Nephron progenitor cell (in vitro differentiated cells): ENCODE measurements around the gene CRABP1.

Source experiments
- DNase-seq: peaks from one replicate; pipeline ENCODE4 v3.0.0; 2021
- H3K27ac Mint-ChIP-seq: 2 replicates; pipeline ENCODE4 v1.8.0; 2021; ENCODE audit warnings: mild to moderate bottlenecking, moderate library complexity, mixed read lengths
- H3K27me3 Mint-ChIP-seq: 2 replicates; pipeline ENCODE4 v1.8.0; 2021; ENCODE audit warnings: mild to moderate bottlenecking, low read depth, mixed read lengths; ENCODE audit not compliant: poor library complexity
- H3K36me3 Mint-ChIP-seq: 2 replicates; pipeline ENCODE4 v1.8.0; 2021; ENCODE audit warnings: low read depth, mixed read lengths
- H3K4me1 Mint-ChIP-seq: 2 replicates; pipeline ENCODE4 v1.8.0; 2021; ENCODE audit warnings: mixed read lengths
- H3K4me3 Mint-ChIP-seq: 2 replicates; pipeline ENCODE4 v1.8.0; 2021; ENCODE audit warnings: mild to moderate bottlenecking, moderate library complexity, mixed read lengths
- H3K9me3 Mint-ChIP-seq: 2 replicates; pipeline ENCODE4 v1.8.0; 2021; ENCODE audit warnings: mild to moderate bottlenecking, moderate library complexity, mixed read lengths
- TF ChIP-seq, protein P1 (sequence below): fragments of 200-600 bp; sonication (generic); IDR thresholded peaks from 2 replicates; pipeline ENCODE4 v1.5.0; 2021; ENCODE audit warnings: antibody characterized with exemption

CRABP1 gene

DNA sequence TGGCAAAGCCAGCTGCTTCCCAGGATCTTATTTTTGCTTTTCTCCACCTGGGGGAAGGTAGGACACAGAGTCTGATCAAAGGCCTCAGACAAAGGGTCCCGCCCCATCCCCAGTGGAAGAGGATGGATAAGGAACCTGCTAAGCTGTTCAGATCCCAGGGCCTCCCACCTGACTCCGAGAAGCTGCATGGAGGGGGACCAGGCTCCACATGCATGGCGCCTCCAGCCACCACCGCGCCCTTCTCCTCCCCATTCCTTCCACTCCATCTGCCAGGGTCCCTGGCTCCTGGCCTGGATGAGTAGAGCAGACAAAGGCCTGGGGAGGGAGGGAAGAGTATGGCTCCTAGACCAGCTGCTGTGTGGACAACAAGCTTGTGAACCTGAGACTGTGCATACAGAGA is 20.0 kb upstream of the CRABP1 start:
- TF ChIP-seq, protein P1, sequence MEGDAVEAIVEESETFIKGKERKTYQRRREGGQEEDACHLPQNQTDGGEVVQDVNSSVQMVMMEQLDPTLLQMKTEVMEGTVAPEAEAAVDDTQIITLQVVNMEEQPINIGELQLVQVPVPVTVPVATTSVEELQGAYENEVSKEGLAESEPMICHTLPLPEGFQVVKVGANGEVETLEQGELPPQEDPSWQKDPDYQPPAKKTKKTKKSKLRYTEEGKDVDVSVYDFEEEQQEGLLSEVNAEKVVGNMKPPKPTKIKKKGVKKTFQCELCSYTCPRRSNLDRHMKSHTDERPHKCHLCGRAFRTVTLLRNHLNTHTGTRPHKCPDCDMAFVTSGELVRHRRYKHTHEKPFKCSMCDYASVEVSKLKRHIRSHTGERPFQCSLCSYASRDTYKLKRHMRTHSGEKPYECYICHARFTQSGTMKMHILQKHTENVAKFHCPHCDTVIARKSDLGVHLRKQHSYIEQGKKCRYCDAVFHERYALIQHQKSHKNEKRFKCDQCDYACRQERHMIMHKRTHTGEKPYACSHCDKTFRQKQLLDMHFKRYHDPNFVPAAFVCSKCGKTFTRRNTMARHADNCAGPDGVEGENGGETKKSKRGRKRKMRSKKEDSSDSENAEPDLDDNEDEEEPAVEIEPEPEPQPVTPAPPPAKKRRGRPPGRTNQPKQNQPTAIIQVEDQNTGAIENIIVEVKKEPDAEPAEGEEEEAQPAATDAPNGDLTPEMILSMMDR = no peak
- H3K9me3 Mint-ChIP-seq = no peaks in the 10 kb centered on the region
- peaks cover 81% of the 10 kb centered on the region for H3K4me1 Mint-ChIP-seq
- no peaks in the 10 kb centered on the region for H3K36me3 Mint-ChIP-seq
- H3K27ac Mint-ChIP-seq = no peak overlapping the region
- DNase-seq = no peak
- H3K27me3 Mint-ChIP-seq = peaks cover 81% of the 10 kb centered on the region
- no peak overlapping the region for H3K4me3 Mint-ChIP-seq

DNA sequence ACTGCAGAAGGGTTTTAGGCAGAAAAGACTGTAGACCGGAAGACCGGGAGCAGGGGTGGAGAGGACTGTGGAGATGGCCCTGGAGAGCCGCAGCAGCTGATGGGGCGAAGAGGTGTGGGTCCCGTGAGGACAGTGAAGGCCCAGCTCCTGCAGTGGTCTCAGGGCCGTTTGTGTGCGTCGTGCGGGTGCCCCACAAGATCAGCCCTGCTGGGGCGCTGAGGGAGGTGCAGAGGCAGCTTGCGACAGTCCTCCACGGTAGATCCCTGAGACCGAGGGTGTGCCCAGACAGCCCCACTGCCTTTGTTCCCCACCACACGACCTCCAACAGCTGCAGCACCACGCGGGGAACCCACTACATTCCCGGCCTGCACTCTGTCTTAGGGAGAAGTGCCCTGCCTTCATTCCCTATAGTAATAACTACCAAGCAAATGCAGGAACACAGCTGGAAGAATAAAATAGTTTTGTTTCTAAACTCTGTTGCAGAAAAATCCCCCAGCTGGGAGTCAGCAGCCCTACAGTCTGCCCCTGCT is 19.0 kb upstream of the CRABP1 start:
- no peak for DNase-seq
- Mint-ChIP-seq H3K27ac (no peak overlapping the region), H3K4me3 (no peak overlapping the region), H3K9me3 (no peaks in the 10 kb centered on the region), H3K4me1 (peaks cover 78% of the 10 kb centered on the region), H3K36me3 (no peaks in the 10 kb centered on the region), H3K27me3 (peaks cover 85% of the 10 kb centered on the region)
- TF ChIP-seq, protein P1 = no peak

DNA sequence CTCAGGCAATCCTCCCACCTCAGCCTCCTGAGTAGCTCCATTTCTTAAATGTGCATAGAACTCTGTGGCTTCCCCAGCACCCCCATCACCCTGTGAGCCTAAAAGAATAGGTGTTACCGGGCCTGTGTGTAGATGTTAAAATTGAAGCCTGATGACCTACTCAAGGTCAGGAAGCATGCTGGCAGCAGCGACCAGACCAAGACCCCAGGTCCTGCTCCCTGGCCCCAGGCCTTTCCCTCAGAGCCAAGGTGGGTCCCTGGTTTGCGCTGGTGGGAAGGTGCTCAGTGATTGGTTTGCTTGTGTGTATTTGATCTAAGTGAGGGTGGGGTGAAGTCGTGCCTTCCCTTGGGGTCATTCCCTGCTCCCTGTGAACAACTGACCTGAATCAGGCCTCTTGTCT is 18.4 kb upstream of the CRABP1 start:
- Mint-ChIP-seq H3K9me3 (no peaks in the 10 kb centered on the region), H3K36me3 (no peaks in the 10 kb centered on the region), H3K4me3 (peak overlapping the region; percentile 11), H3K27me3 (peaks cover 86% of the 10 kb centered on the region), H3K27ac (no peak overlapping the region), H3K4me1 (peaks cover 72% of the 10 kb centered on the region)
- TF ChIP-seq, protein P1 = no peak
- no peak for DNase-seq

DNA sequence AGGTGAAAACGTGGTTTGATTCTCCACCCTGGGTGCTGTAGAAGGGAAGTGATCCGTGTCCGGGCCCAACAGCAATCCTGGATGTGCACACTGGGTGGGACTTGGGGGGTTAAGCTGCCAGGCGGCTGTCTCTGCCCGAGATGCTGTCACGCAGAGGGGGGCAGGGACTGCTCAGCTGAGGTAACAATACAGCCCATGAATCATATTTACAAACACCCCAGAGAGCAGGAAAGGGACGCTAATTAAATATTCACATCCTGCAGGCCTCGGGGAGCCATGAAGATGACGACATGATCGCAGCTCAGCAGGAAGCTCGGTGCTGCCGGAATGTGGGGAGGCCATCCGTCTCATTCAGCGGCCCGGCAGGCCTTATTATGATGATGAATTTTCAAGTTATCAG is 17.9 kb upstream of the CRABP1 start:
- Mint-ChIP-seq H3K4me3 (peak overlapping the region; percentile 11), H3K9me3 (no peaks in the 10 kb centered on the region), H3K36me3 (no peaks in the 10 kb centered on the region), H3K27ac (no peak overlapping the region), H3K4me1 (peaks cover 67% of the 10 kb centered on the region), H3K27me3 (peaks cover 86% of the 10 kb centered on the region)
- TF ChIP-seq, protein P1 = no peak
- DNase-seq = no peak

DNA sequence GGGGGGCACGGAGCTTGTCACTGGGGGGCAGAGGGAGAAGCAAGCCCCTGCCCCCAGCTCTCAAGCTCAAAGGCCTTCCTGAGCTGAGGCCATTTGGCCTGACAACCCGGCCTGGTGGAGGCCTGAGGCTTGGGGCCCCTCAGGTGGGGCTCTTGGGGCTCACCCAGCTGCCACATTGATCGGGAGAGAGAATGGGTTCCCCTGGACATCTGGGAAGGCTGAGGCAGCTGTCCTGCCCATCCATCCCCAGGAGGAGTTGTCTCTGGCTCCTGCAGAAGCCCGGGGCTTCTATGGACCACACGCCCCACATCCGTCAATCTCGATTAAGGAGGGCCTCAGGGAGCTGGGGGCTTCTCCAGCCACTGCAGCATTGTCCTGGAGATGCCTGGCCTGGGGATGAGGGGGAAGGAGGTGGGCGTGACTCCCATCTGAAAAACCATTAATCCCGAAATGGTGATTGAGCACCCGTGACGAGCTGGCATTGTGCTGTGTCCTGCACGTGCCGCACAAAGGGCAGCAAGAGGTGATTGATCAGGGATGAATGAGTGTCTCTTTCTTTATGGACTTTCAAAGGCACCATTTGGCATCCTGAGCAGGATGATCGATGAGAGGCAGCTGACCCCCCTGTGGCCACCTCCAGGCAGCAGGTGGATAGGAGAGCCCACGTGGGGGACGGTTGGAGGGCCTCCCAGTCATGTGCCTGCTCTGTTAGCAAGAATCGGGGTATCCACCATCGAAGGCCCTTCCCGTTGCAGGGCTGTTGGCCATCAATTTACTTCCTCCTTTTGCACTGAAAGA is 17.2 kb upstream of the CRABP1 start:
- no peaks in the 10 kb centered on the region for H3K36me3 Mint-ChIP-seq
- H3K4me3 Mint-ChIP-seq = peak overlapping the region; percentile 35
- no peak overlapping the region for H3K27ac Mint-ChIP-seq
- no peaks in the 10 kb centered on the region for H3K9me3 Mint-ChIP-seq
- H3K27me3 Mint-ChIP-seq = peaks cover 86% of the 10 kb centered on the region
- H3K4me1 Mint-ChIP-seq = peaks cover 61% of the 10 kb centered on the region
- TF ChIP-seq, protein P1 = no peak
- DNase-seq = peak; percentile 53

DNA sequence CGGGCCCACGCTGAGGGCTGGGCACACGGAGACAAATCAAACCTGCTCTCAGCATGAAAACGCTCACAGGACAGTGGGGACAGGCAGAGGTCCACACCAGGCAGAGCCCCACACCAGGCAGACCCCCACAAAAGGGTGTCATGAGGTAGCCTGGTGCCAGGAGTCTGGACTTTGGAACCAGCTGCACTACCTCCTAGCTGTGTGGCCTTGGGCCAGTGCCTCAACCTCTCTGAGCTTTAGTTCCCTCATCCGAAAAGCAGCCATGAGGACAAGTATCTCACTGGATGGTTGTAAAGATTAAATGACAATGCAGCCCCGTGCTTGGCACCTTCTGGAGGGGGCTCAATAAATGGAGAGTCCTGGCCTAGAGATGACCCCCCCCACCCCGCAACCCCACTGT is 16.5 kb upstream of the CRABP1 start:
- no peaks in the 10 kb centered on the region for H3K9me3 Mint-ChIP-seq
- no peak overlapping the region for H3K4me3 Mint-ChIP-seq
- H3K4me1 Mint-ChIP-seq = peaks cover 61% of the 10 kb centered on the region
- no peak overlapping the region for H3K27ac Mint-ChIP-seq
- no peaks in the 10 kb centered on the region for H3K36me3 Mint-ChIP-seq
- TF ChIP-seq, protein P1 = no peak
- no peak for DNase-seq
- H3K27me3 Mint-ChIP-seq = peaks cover 89% of the 10 kb centered on the region
